Amygdala (tissue), 56 donors: ENCODE results near the gene LAMB1.
"Not testable (repeated sequence)": the region's sequence is repeated elsewhere in the genome, so short reads cannot be mapped to it uniquely, and the experiment has no call there.

Source experiments
- DNase-seq, 56 donors: peaks; one replicate each; lab custom pipeline; 2025; lab: John Stamatoyannopoulos, UW

Gene LAMB1

GRCh38 chr7:108002726-108003598 is at the start of gene LAMB1:
LAMB1 (minus strand) TSS chr7:108003161; CDS start chr7:108002885, 276 bp downstream.
- DNase-seq, result peak in 10 of 56 donors; percentile 3 to 38 (median 15)

- DNase-seq, result no peak
Observed at GRCh38 chr7:108051454-108051853, 48.5 kb upstream of the LAMB1 start.

- no peak for DNase-seq
Observed at GRCh38 chr7:108049962-108050361, 47.0 kb upstream of the LAMB1 start.

- DNase-seq, result no peak
Observed at GRCh38 chr7:108048422-108048821, 45.5 kb upstream of the LAMB1 start.

- no peak for DNase-seq
Observed at GRCh38 chr7:108046952-108047506, 44.1 kb upstream of the LAMB1 start.

- no peak for DNase-seq
Observed at GRCh38 chr7:108045669-108046068, 42.7 kb upstream of the LAMB1 start.

- DNase-seq, result no peak
Observed at GRCh38 chr7:108045154-108045553, 42.2 kb upstream of the LAMB1 start.

GRCh38 chr7:108044345-108044744 is 41.4 kb upstream of the LAMB1 start:
- DNase-seq, result no peak

GRCh38 chr7:108038986-108039385 is 36.0 kb upstream of the LAMB1 start:
- no peak for DNase-seq

GRCh38 chr7:108037741-108038140 is 34.8 kb upstream of the LAMB1 start:
- DNase-seq, result no peak

- no peak for DNase-seq
Observed at GRCh38 chr7:108037140-108037539, 34.2 kb upstream of the LAMB1 start.

- DNase-seq, result no peak
Observed at GRCh38 chr7:108034586-108034985, 31.6 kb upstream of the LAMB1 start.

GRCh38 chr7:108033776-108034497 is 31.0 kb upstream of the LAMB1 start:
- no peak for DNase-seq

GRCh38 chr7:108033309-108033708 is 30.3 kb upstream of the LAMB1 start:
- not testable (repeated sequence) for DNase-seq

- no peak for DNase-seq
Observed at GRCh38 chr7:108030516-108030915, 27.6 kb upstream of the LAMB1 start.

GRCh38 chr7:108029034-108029433 is 26.1 kb upstream of the LAMB1 start:
- DNase-seq, result no peak

GRCh38 chr7:108028111-108028510 is 25.1 kb upstream of the LAMB1 start:
- DNase-seq, result no peak

- no peak for DNase-seq
Observed at GRCh38 chr7:108027239-108027638, 24.3 kb upstream of the LAMB1 start.

GRCh38 chr7:108026647-108027046 is 23.7 kb upstream of the LAMB1 start:
- no peak for DNase-seq

- DNase-seq, result no peak
Observed at GRCh38 chr7:108026116-108026515, 23.2 kb upstream of the LAMB1 start.

- DNase-seq, result no peak
Observed at GRCh38 chr7:108024538-108024937, 21.6 kb upstream of the LAMB1 start.
